HS-5 (cell line): ENCODE results near the gene GPER1.
"Not testable (repeated sequence)": the region's sequence is repeated elsewhere in the genome, so short reads cannot be mapped to it uniquely, and the experiment has no call there.

ENCODE experiments used
- DNase-seq: peaks from one replicate; pipeline ENCODE4 v3.0.0-alpha.2; 2012; ENCODE audit warnings: low read depth

GPER1 gene

GRCh38 chr7:1087952-1088920 lies at the start of gene GPER1:
Gene GPER1, plus strand, starts transcription at chr7:1088113. Its CDS starts 3,616 bp downstream, at chr7:1091729.
- DNase-seq = no peak

GRCh38 chr7:1040233-1040632 lies 47.7 kb upstream of the GPER1 start:
- not testable (repeated sequence) for DNase-seq

DNA sequence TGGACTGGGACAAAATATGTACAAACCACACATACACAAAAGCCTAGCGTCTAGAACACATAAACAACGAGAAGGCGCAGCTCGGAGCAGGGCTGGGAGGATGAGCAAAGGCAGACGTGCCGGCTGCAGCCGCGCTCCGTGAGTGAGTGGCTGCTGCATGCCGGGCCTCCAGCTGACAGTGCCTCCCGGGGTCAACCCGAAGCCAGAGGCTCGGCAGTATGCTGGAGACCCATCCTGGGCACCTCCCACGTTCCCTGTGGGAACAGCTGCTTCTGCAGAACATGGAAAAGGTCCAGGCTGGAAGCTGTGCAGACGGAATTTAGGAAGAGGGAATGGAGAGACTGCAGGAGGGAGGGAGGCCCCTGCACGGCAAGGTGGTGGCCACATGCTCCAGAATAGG lies 47.1 kb upstream of the GPER1 start:
- DNase-seq = no peak

DNA sequence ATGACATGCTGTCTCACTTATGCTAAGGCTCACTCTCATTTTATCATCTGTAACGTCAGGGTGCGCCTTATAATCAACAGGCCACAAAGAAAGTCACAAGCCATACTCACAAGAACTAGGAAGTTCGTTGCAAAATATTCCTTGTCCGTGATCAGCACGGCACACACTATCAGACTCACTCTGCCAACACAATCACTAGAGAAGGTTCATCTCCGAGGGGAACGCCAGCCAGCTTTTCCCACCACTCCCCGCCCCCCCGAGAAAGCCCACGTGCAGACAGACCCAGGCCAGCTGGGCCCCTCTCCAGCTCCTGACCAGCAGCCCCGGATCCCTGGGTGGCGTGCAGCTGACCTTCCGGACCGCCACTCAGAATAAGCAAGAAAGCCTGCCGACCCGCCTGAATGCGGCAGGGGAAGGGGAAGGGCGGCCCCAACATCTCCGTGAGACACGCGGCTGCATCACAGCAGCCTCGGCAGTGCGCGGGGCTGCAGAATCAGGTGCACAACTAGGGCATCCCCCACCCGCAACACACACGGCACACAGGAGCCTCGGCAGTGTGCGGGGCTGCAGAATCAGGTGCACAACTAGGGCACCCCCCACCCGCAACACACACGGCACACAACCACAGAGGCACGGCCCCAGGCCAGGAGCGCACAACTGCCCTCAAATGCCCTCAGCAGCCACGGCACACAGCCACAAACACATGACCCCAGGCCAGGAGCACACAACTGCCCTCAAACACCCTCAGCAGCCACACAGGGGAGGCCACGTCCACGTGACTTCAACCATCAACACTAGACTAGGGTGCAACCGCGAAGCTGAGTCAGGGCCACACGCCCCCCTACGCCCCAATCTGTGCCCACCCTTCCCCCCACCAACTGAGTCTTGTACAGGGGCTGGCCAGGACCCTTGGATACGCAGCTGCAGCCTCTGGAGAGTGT lies 46.1 kb upstream of the GPER1 start:
- no peak for DNase-seq

- no peak for DNase-seq
Measured at GRCh38 chr7:1042492-1042833, 45.5 kb upstream of the GPER1 start.

DNA sequence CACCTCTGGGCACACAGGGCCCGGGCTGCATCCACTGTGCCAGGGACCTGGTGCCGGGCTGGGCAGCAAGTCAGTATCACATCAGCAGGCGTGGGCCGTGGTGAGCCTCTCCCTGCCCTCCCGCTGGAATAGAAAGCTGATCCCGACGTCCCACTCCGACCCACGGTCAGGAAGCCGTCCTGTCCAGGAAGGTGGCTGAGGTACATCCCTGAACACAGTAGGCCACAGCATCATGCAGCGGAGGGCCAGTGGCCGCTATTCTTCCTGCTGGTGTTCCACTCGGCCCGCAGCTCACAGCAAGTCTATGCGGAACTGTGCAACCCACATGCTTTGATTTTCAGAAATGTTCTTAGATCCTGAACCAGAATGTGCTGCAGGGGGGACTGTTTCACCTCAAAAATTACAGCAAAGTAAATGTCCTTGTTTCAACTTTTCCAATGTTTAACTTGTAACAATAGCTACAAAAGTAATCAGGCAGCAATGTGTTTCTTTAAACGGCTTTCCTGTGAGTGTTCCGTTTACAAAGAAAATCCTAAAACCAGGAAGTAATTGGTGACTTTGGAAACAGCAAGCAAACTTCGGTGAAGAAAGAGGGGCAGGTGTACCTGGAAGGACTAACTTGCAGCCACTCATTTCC lies 44.2 kb upstream of the GPER1 start:
- DNase-seq = no peak

GRCh38 chr7:1044189-1045068 lies 43.5 kb upstream of the GPER1 start, which contains the start of gene GPR146:
Gene GPR146, plus strand, starts transcription at chr7:1044546. Its CDS starts 12,970 bp downstream, at chr7:1057516.
- peak; percentile 70 for DNase-seq

GRCh38 chr7:1045069-1046063 lies 42.5 kb upstream of the GPER1 start:
- DNase-seq = no peak

DNA sequence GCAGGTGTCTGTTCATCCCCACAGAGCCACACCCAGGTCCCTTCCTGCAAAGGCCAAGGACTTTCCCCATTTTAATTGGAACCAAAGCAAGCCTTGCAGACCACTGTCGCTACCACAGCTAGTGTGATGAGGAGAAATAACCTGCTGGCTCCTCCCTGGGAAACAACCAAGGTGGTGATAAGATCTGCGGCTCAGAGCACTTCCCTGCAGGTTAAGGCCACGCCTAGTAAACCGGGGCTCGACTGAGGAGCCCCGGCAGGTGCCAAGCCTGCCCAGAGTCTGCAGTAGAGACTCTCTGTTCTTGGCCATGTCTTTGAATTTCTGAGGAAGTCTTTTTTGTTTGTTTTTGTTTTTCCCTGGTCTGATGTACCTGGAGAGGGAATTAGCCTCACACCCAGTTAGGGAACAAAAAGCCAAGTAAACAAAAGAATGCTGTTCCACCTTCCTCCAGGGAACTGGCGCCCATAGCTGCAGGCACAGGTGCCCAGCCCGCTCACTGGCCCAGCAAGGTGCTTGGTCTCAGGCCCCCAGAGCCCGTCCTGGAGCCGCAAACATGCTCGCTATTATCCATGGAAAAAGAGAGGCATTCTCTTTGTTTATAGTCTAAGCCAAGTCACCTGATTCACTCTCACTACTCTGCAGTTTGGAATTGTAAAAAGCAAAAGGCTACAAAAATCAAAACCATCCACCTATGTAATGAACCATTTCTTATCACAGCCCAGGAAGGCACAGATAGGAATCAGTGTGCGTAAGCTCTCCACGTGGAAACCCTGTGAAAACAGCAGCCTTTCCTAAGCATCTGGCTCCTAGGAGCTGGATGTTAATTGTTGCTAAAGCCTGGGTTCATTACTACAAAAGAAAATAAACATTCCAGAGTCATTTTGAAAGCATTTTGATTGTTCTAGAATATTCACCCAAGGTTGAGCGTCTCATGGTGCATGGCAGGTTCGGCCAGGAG lies 40.9 kb upstream of the GPER1 start:
- no peak for DNase-seq

GRCh38 chr7:1049006-1049741 lies 38.7 kb upstream of the GPER1 start:
- no peak for DNase-seq

- no peak for DNase-seq
Measured at GRCh38 chr7:1049801-1050200, 38.1 kb upstream of the GPER1 start.

DNA sequence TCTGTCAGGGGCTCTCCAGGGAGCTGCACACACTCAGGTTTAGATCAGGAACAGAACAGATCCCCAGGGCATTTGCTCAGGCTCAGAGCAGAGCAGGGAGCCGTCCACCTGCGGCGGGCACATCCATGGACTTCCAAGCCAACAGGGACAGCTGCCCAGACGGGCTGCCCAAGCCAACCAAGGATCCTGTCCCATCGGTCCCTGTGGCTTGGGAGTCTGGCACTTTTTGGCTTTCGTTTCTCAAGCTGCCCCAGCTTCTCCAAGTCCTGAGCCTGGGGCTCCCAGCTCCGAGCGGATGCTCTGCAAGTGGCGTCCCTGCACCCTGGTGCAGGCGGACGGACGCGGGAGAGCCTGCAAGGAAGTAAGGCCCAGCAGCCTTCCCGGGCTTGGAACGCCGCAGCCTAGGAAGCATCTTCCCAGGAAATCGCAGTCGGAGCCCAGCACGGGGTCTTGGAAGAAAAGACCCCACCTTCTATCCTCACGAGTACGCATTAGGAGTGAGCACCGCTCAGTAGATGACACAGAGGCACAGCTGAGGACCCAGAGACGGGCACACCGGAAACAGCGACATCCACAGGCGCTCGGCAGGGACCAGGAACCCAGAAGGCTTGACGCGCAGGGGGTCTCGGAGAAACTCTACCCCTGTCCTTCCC lies 37.5 kb upstream of the GPER1 start:
- no peak for DNase-seq

DNA sequence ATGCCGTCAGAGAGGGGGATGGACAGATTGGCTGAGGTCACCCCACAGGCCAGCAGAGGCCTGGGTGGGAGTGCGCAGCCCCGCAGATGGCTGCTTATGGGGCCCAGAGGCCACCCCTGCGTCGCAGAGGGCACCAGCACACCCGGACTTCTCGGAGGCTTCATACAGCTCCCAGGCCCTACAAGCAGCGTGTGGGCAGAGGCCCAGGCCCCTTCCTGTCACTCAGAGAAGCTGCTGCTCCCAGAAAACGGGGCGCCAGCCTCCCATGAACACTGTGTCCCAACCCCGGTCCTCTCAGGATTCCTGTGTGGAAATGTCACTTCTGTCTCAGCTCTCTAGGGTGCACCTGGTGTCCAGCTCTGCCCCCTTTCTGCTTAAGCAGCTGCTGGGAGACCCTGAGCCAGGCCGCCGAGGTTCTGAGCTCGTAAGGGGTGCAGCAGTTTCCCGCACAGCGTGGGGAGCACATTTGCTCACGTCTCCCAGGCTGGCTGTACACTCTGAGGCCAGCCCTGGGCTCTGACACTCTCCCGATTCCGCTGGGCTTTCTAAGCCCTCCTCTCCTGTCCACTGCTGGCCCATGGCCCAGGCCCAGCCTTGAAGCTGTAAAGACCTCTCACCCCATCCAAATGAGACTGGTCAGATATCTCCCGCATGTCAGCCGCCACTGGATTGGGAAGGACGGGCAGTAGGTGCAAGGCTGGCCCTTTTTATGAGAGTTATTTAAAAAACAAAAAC lies 36.8 kb upstream of the GPER1 start:
- no peak for DNase-seq

DNA sequence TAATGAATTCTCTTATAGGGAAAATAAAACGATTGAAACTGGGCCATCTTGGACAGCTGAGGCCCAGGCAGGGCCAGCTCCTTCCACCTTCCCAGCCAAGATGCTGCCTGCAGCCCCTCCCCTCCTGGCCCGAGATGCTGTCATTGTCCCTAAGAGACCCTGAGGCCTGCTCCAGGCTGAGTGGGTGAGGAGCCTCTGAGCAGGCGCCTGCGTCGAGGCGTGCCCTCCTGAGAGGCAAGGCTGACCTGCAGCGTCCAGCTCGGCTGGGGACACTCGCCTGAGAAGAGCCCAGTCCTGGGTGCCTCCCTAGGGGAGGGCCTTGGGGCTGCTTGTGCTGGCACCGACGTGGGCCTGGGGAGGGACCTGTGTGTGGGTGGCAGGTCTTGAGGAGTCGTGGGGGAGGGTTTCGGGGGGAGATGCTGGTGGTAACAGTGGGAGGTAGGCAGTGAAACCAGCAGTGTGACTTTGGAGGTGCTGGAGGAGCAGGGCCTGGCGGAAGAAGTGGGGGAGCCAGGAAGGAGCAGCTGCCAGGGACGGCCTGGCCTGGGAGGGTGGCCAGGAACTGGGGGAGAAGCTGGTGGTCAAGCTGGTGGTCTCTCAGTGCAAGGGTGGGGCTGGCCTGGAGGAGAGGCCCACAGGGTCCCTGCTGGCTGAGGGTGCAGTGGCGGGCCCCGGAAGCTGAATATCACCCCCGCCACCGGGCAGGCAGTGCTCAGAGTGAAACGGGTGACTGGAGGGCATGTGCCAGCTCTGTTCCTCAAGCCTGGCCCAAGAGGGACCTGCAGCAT lies 35.7 kb upstream of the GPER1 start:
- no peak for DNase-seq

DNA sequence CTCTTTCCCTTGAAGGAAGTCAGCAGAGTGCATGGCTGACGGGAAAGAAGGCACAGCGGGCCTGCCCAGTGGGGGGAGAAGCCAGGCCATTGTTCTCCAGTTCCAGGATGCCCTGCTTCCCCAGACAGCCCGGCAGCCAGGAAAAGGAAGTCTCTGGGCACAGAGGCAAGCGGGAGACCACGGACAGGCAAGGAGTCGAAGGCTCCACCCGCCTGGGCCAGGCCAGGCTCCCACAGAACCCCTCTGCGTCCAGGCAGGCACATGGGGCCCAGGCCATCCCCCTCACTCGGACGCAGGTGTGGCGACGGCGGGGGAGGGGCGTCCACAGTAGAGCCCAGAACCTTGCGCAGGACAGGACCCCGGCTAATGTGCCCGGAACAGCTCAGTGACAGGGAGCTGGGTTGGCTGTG lies 34.9 kb upstream of the GPER1 start:
- no peak for DNase-seq

DNA sequence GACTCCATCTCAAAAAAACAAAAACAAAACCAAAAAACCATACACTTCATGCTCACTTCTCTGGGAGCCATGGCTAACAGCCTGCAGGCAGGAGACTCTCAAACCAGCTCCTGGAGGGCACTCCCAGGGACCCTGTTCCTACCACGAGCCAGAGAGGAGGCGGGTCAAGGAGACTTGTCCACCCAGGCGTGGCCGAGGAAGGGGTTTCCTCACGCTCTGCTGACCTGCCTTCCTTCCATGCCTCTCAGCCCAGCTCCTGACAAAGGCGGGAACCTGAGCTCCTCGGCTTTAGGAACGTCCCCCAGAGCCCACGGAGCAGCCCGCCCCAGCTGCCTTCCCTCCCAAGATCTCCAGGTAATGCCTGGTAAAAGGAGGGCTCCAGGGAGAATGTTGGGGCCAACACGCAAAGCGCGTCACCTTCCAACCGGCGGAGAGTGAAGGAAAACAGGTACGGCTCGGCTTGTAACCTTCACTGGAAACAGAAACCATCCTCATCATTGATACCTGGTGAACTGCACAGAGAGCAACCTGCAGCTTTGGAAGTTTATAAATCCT lies 34.0 kb upstream of the GPER1 start:
- DNase-seq = no peak
